HepG2 (cell line): Measurements from ENCODE around the gene GNAT2. TPM values are rescaled to one million over a fixed set of nuclear protein-coding genes. Genes with fewer than 3 reads are reported as not detected.

Source experiments
- ATAC-seq: fragments of 200-7000 bp; cut with Tn5 transposase; 3 replicates; pipeline ENCODE4 v1.9.1; 2020; ENCODE audit warnings: mild to moderate bottlenecking, moderate library complexity
- BruUV-seq: library from RNA; stranded (reverse); fragments of 400-500 nt; replicated peaks from 2 replicates; lab custom pipeline; 2021; lab: Mats Ljungman, UMichigan
- CTCF ChIA-PET: fragments of 300-600 bp; formaldehyde crosslinking; extraction: SDS; loops from one replicate; lab custom pipeline; 2021; ENCODE audit warnings: low total read pairs, inconsistent platforms, low intra/inter-chr PET ratio; lab: Yijun Ruan, JAX
- POLR2A ChIA-PET: fragments of 350-600 bp; sonication (Branson Sonifier 250); formaldehyde crosslinking; loops from one replicate; lab custom pipeline; 2020; ENCODE audit warnings: antibody characterized with exemption, inconsistent platforms; lab: Yijun Ruan, JAX
- DNase-seq: peaks from one replicate; pipeline ENCODE4 v3.0.0-alpha.2; 2015; ENCODE audit warnings: low spot score
- FAIRE-seq: peaks from 3 replicates; lab custom pipeline; 2011; peaks lifted over from hg19 to GRCh38; lab: Jason Lieb, UNC
- H2AFZ ChIP-seq: one replicate; pipeline ENCODE4 v1.6.1; 2011; ENCODE audit warnings: low read length, inconsistent platforms
- H3K27ac ChIP-seq: fragments of 300-600 bp; 3 replicates; pipeline ENCODE4 v1.8.0; 2011; ENCODE audit warnings: mixed run types, mild to moderate bottlenecking, mixed read lengths, low read length, inconsistent platforms; ENCODE audit not compliant: insufficient read depth; ENCODE audit errors: extremely low read length
- H3K27me3 ChIP-seq, 2 experiments: fragments of 200-600 bp in 1 of 2; 2 replicates in 1 of 2; 3 replicates in 1 of 2; pipeline versions ENCODE4 v1.6.0 to v1.8.0; 2011; ENCODE audit warnings: low read length in 2 of 2, mild to moderate bottlenecking in 2 of 2, moderate library complexity in 2 of 2, inconsistent platforms in 1 of 2; ENCODE audit not compliant: insufficient read depth in 2 of 2, control insufficient read depth in 1 of 2
- H3K36me3 ChIP-seq, 2 experiments: fragments of 200-600 bp in 1 of 2; replicated peaks in 1 of 2; 2 replicates in 1 of 2; 3 replicates in 1 of 2; pipeline versions ENCODE4 v1.5.1 to v1.8.0; 2011; ENCODE audit warnings: low read length in 2 of 2, inconsistent platforms in 1 of 2; ENCODE audit not compliant: insufficient read depth in 2 of 2, control insufficient read depth in 1 of 2
- H3K4me1 ChIP-seq: 2 replicates; pipeline ENCODE4 v1.5.1; 2012; ENCODE audit warnings: low read length, inconsistent platforms; ENCODE audit not compliant: insufficient read depth
- H3K4me2 ChIP-seq: 2 replicates; pipeline ENCODE4 v1.6.0; 2011; ENCODE audit warnings: low read depth, low read length, inconsistent platforms
- H3K4me3 ChIP-seq, 3 experiments: fragments of 200-600 bp in 1 of 3; sonication (generic), shearing (Covaris generic) in 1 of 3; replicated peaks in 1 of 3; 2 replicates each; pipeline ENCODE4 v1.5.1; 2011 to 2016; ENCODE audit warnings: low read length in 3 of 3, inconsistent platforms in 2 of 3, low read depth in 2 of 3, mild to moderate bottlenecking in 2 of 3, control low read depth in 1 of 3, mixed read lengths in 1 of 3; ENCODE audit not compliant: insufficient read depth in 1 of 3
- H3K79me2 ChIP-seq: one replicate; pipeline ENCODE4 v1.6.1; 2011; ENCODE audit warnings: low read length, inconsistent platforms; ENCODE audit not compliant: insufficient read depth
- H3K9ac ChIP-seq: 2 replicates; pipeline ENCODE4 v1.6.0; 2011; ENCODE audit warnings: mild to moderate bottlenecking, low read depth, low read length, inconsistent platforms; ENCODE audit not compliant: insufficient read depth
- H3K9me3 ChIP-seq: 2 replicates; pipeline ENCODE4 v1.5.1; 2012; ENCODE audit warnings: mild to moderate bottlenecking, low read length
- H4K20me1 ChIP-seq: 2 replicates; pipeline ENCODE4 v1.6.0; 2011; ENCODE audit warnings: inconsistent platforms, mild to moderate bottlenecking, low read length, moderate library complexity; ENCODE audit not compliant: insufficient read depth
- ATF4 ChIP-seq, 2 experiments: fragments of 450-650 bp in 1 of 2; sonication (generic) in 1 of 2; formaldehyde crosslinking; IDR thresholded peaks; 2 replicates each; pipeline versions ENCODE4 v1.5.0 to v1.8.0; 2020 to 2022; ENCODE audit warnings: mild to moderate bottlenecking in 1 of 2, missing genetic modification reagents in 1 of 2
- ELF4 ChIP-seq: sonication (generic); formaldehyde crosslinking; IDR thresholded peaks from 2 replicates; pipeline ENCODE4 v1.5.0; 2020; ENCODE audit warnings: missing genetic modification reagents, mild to moderate bottlenecking, moderate library complexity, borderline replicate concordance
- IRX3 ChIP-seq: sonication (generic); formaldehyde crosslinking; IDR thresholded peaks from 2 replicates; pipeline ENCODE4 v1.8.1; 2023; ENCODE audit warnings: mild to moderate bottlenecking, low read depth, missing genetic modification reagents, borderline replicate concordance
- KDM4B ChIP-seq: sonication (generic); formaldehyde crosslinking; IDR thresholded peaks from 2 replicates; pipeline ENCODE4 v1.4.0; 2020; ENCODE audit warnings: missing genetic modification reagents
- MAX ChIP-seq: IDR thresholded peaks from 2 replicates; pipeline ENCODE4 v1.6.1; 2012; ENCODE audit warnings: inconsistent platforms
- ZFP37 ChIP-seq: sonication (generic); formaldehyde crosslinking; IDR thresholded peaks from 2 replicates; pipeline ENCODE4 v1.4.0; 2020; ENCODE audit warnings: missing genetic modification reagents, borderline replicate concordance
- ZFP90 ChIP-seq: sonication (generic); formaldehyde crosslinking; IDR thresholded peaks from 2 replicates; pipeline ENCODE4 v1.8.0; 2022; ENCODE audit warnings: missing genetic modification reagents, mild to moderate bottlenecking, inconsistent platforms, borderline replicate concordance
- ZNF18 ChIP-seq: sonication (generic); formaldehyde crosslinking; IDR thresholded peaks from 2 replicates; pipeline ENCODE4 v1.8.0; 2022; ENCODE audit warnings: mild to moderate bottlenecking, missing genetic modification reagents; ENCODE audit not compliant: insufficient replicate concordance
- ZNF225 ChIP-seq: sonication (generic); formaldehyde crosslinking; IDR thresholded peaks from 2 replicates; pipeline ENCODE4 v1.4.0; 2020; ENCODE audit warnings: mild to moderate bottlenecking, missing genetic modification reagents
- ZNF276 ChIP-seq: sonication (generic); formaldehyde crosslinking; IDR thresholded peaks from 2 replicates; pipeline ENCODE4 v1.4.0; 2020; ENCODE audit warnings: mild to moderate bottlenecking, low read depth, missing genetic modification reagents
- ZNF552 ChIP-seq: sonication (generic); formaldehyde crosslinking; IDR thresholded peaks from 2 replicates; pipeline ENCODE4 v1.9.0; 2022; ENCODE audit warnings: missing genetic modification reagents, mild to moderate bottlenecking, borderline replicate concordance
- ZNF615 ChIP-seq: sonication (generic); formaldehyde crosslinking; IDR thresholded peaks from 2 replicates; pipeline ENCODE4 v1.5.0; 2020; ENCODE audit warnings: mild to moderate bottlenecking, missing genetic modification reagents, borderline replicate concordance
- ZNF678 ChIP-seq: sonication (generic); formaldehyde crosslinking; IDR thresholded peaks from 2 replicates; pipeline ENCODE4 v1.4.0; 2020; ENCODE audit warnings: mild to moderate bottlenecking, missing genetic modification reagents
- ZNF7 ChIP-seq: IDR thresholded peaks from 2 replicates; pipeline ENCODE4 v1.6.1; 2016; ENCODE audit warnings: missing biosample characterization, missing genetic modification reagents
- ZNF704 ChIP-seq: sonication (generic); formaldehyde crosslinking; IDR thresholded peaks from 2 replicates; pipeline ENCODE4 v1.8.1; 2023; ENCODE audit warnings: mild to moderate bottlenecking, inconsistent platforms, moderate library complexity, missing genetic modification reagents, borderline replicate concordance
- WGBS: methylation state at CpG from one replicate; pipeline ENCODE4 v1.1.6; 2017; ENCODE audit warnings: low lambda C conversion rate; 5-methylcytosine and 5-hydroxymethylcytosine counted together
- in situ Hi-C: cut with HindIII; loops from 2 replicates; pipeline ENCODE4 v1.10.0; 2017; ENCODE audit warnings: low pct_unique_long_range_greater_than_20kb; ENCODE audit not compliant: extremely low pct_ligation_motif_present
- intact Hi-C: fragments of 100-400 bp; cut with micrococcal nuclease; formaldehyde crosslinking; loops from one replicate; pipeline ENCODE4 v1.10.0; 2022; ENCODE audit not compliant: unreplicated experiment
- polyA plus RNA-seq, 8 experiments: library from polyadenylated mRNA; depleted of rRNA in 3 of 8; stranded (reverse) in 7 of 8; unstranded in 1 of 8; fragments of >200 nt; fragmentation: Illumina TruSeq in 4 of 8; extraction: Trizol in 4 of 8; gene quantifications; 2 replicates each; pipeline versions ENCODE4 v1.2.1 to v1.2.3, GENCODE V29; 2011 to 2016; ENCODE audit warnings: low read depth in 4 of 8, missing spikeins in 1 of 8, mixed read lengths in 1 of 8; ENCODE audit not compliant: insufficient read depth in 1 of 8
- total RNA-seq, 5 experiments: library from RNA; depleted of rRNA; stranded (reverse); fragments of >200 nt; fragmentation: Illumina TruSeq; extraction: Trizol; gene quantifications; 2 replicates each; pipeline ENCODE4 v1.2.3, GENCODE V29; 2016; ENCODE audit warnings: low read depth in 1 of 5

Gene GNAT2
- total and polyA plus RNA-seq, 2 of the 13 experiments (the other 11 are each of a cell fraction or from before 2014, with no cell fraction given) = 0.08 to 0.20 TPM

DNA sequence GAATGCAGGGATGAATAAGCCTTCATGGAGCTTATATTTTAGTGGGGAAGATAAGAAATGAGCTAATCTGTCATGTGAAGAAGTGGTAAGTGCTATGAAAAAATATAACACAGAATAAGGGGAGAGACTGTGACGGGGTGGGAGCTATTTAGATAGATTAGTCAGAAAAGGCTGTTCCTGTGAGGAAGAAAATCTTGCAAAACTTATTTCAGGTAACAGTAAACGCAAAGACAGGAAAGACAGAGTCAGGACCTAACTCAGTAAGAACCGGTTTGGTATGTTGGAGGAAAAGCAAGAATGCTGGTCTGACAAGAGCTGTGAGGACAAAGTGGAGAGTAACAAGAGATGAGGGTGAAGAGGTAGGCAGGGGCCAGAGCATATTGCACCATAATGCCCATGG, 49.0 kb downstream of the GNAT2 start (continued):
- TF ChIP-seq ZNF18 = no peak
- TF ChIP-seq ZNF615 (CRISPR knock-in tag) = no peak
- no peak for TF ChIP-seq KDM4B (CRISPR knock-in tag)
- TF ChIP-seq ZNF552 (CRISPR knock-in tag) = no peak
- TF ChIP-seq ZNF7 (CRISPR knock-in tag) = no peak
- TF ChIP-seq ZFP90 (CRISPR knock-in tag) = no peak
- no peak for TF ChIP-seq ELF4 (CRISPR knock-in tag)

GRCh38 chr1:109569323-109569722, 50.1 kb downstream of the GNAT2 start:
- FAIRE-seq = no peak
- no peak for ATAC-seq
- Histone ChIP-seq H3K79me2 (peaks cover 83% of the 10 kb centered on the region), H3K36me3 (no peaks in the 10 kb centered on the region), H4K20me1 (peaks cover 19% of the 10 kb centered on the region), H3K4me1 (peaks cover 60% of the 10 kb centered on the region), H3K4me3 (no peak overlapping the region), H3K9me3 (no peaks in the 10 kb centered on the region), H2AFZ (no peak overlapping the region), H3K27ac (no peak overlapping the region), H3K9ac (no peak overlapping the region), H3K4me2 (no peak overlapping the region), H3K27me3 (no peaks in the 10 kb centered on the region)
- TF ChIP-seq ZNF704 (CRISPR knock-in tag) (no peak), MAX (no peak), ZNF615 (CRISPR knock-in tag) (no peak), ZFP37 (CRISPR knock-in tag) (no peak), IRX3 (CRISPR knock-in tag) (no peak), ZNF276 (no peak), ZNF678 (CRISPR knock-in tag) (no peak), ATF4 (CRISPR knock-in tag; IDR thresholded peaks at IDR 0.05) (no peak), ZNF225 (no peak)
- intact Hi-C loops (no loop called here), in situ Hi-C loops (no loop called here)
- WGBS = 100% methylated on average over 1 of the region's 1 CpG
- ChIA-PET CTCF (no interaction called here), POLR2A (interaction anchor here (0.9 to 2.1 kb wide), 2 partner anchors 21 to 23 kb away, joined by 3 to 8 read pairs; partner anchors contain the start of gene GNAI3)
- no TSS peak for BruUV-seq
- DNase-seq = no peak
